NAMALWA (cell line): Measurements from ENCODE around the gene COLEC11.

ENCODE experiments used
- DNase-seq: peaks from one replicate; pipeline ENCODE4 v3.0.0-alpha.2; 2015; ENCODE audit warnings: low spot score

COLEC11 gene

DNA sequence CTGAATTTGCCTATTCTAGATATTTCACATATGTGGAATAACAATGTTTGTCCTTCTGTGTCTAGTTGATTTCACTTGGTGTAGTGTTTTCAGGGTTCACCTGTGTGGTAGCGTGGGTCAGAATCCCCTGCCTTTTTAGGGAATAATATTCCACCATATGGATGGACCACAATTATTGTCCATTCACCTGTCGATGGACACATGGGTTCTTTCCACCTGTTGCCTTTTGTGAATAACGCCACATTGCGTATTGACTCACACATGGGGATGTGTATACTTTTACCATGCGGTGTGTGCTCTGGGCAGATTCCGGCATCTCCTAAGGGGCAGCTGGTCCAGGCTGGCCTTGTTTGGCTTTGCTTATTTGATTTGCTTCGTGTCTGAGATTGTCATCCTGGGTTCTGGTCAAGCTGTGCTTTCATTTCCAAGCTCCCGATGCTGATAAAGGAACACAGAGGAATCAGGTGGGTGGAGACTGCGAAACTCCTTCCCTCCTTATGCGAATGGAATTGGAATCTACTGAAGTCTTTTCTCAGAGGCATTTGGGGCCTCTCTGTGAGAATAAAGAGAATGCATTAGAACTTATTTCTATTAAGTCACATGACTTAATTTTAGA is 44.2 kb downstream of the COLEC11 start:
- DNase-seq = no peak

DNA sequence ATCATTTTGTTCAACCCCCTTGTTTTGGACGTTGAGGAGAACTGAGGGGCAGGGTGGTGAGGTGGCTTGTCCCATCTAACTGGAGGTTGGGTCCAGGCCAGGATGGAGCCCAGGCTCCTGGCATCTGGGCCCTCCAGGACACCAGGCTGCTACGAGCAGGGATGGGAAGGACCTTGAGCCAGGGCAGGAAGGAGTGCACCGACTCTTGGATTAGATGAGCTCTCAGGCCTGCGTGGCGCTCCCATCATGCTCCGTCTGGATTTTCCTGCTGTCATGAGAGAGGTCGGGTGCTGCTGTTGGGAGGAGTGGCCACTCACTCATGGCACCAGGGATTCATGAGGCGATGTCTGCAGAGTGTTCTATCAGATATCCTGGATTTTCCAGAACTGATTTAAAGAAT is 44.7 kb downstream of the COLEC11 start:
- DNase-seq = no peak

DNA sequence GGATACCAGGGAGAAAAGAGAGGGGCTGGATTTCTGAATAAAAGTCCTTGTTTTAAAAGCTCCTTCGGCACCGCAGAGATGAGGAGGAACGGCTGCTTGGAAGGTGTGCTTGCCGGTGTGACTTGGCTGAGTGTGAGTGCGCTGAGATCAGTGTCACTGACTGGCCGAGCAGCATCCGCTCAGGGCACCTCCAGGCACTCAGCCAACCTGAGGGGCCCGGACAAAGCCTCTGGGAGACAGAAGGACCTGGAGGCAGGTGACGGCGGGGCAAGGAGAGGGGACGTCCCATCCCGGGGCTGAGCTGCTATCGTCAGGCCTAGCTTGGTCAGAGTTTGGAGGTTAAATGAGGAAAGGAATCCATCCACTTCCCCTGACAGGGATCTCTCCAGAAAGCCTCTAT is 46.3 kb downstream of the COLEC11 start:
- no peak for DNase-seq

DNA sequence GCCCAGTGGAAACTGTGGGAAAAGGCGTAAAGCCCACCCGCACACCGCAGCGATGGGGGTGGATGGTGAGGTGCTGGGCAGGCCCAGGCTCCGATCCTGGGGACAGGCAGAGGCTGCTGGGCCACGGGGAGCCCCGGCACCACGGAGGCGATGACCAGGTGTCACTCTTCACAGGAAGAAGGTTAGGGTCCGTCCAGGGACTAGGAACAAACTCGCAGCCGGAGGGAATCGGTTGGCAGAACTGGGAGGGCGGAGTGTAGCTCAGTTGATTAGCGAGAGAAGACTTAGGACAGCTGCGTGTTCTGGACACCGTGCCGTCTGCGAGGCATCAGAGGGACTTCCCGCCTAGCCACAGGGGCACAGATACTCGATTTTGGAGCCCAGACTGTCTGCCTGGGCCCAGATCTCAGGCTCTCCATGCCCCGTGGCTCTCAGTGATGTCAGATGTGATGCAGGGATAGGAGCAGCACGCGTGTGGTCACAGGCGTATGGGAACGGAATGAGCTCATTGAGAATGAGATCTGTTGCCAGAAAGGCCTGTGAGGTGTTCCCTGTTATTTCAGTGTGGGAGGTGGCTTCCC is 47.0 kb downstream of the COLEC11 start:
- DNase-seq = no peak

DNA sequence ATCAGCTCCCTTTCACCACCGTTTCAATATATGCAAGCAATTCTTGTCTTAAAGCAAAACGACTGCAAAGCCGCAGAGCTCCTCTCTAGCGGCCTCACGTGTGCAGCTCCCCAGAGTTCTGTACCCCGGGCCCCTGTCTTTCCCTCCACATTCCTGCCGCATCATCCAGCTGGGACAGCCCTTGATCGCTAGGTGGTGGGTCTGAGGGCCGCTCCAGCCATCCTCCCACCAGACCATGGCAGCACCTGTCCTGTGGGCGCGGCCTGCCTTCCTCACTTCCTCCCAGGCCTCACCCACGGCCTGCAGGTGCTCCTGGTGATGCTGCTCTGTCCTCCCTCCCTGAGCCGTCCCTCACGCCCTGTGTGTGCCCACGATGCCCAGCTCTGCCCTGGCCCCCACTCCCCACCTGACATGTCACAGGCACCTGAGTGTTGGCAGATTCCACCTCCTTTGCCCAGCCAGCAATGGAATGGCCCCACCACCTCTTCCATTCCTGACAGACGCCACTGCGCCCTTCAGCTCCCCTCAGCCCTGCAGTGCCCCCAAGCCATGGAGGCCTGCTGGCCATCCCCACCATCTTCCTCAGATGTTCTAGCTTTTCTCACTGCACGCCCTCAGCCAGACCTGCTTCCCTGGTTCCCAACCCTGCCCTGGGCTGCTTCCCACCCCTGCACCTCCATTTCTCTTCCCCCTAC is 47.8 kb downstream of the COLEC11 start:
- DNase-seq = no peak

DNA sequence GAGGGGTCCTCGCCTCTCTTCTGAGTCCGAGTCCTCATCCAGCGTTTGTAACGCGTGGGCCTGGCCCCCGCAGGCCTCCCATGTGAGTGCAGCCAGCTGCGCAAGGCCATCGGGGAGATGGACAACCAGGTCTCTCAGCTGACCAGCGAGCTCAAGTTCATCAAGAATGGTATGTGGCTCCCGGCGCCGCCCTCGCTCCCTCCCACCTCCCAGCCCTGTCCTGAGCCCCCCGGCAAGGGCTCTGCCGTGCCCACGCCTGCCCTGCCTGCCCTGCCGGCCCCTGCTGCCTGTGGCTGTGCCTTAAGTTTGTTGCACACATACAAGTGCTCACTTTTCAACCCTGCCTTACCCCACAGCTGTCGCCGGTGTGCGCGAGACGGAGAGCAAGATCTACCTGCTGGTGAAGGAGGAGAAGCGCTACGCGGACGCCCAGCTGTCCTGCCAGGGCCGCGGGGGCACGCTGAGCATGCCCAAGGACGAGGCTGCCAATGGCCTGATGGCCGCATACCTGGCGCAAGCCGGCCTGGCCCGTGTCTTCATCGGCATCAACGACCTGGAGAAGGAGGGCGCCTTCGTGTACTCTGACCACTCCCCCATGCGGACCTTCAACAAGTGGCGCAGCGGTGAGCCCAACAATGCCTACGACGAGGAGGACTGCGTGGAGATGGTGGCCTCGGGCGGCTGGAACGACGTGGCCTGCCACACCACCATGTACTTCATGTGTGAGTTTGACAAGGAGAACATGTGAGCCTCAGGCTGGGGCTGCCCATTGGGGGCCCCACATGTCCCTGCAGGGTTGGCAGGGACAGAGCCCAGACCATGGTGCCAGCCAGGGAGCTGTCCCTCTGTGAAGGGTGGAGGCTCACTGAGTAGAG is 48.7 kb downstream of the COLEC11 start:
- DNase-seq = no peak

DNA sequence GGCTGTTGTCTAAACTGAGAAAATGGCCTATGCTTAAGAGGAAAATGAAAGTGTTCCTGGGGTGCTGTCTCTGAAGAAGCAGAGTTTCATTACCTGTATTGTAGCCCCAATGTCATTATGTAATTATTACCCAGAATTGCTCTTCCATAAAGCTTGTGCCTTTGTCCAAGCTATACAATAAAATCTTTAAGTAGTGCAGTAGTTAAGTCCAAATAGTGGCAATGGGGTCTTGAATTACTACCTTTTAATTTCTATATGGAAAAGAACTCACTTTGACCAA is 49.3 kb downstream of the COLEC11 start:
- no peak for DNase-seq

DNA sequence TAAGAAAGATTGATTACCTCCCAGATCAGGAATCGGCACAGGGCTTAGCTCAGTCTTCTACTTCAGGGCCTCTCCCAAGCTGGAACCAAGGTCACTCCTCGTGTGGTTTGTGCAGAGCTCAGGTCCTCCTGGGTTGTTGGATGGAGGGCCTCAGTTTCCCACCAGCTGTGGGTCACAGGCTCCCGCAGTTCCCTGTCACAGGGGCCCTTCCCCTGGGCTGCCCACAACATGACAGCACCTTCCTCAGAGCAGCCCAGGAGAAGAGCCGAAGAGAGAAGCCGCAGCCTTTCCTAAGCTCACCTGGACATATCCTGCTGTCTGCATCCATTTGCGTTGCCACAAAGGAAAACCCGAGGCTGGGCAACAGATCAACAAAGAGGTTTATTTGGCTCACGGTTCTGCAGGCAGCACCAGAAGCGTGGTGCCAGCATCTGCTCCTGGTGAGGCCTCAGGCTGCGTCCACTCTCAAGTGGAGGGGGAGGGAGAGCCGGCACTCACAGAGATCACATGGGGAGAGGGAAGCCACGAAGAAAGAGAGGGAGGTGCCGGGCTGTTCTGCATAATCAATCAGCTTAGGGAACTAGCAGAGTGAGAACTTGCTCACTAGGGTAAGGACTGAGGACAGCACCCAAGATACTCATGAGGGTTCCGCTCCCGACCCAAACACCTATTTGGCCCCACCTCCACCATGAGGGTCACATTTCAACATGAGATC is 50.1 kb downstream of the COLEC11 start:
- no peak for DNase-seq

DNA sequence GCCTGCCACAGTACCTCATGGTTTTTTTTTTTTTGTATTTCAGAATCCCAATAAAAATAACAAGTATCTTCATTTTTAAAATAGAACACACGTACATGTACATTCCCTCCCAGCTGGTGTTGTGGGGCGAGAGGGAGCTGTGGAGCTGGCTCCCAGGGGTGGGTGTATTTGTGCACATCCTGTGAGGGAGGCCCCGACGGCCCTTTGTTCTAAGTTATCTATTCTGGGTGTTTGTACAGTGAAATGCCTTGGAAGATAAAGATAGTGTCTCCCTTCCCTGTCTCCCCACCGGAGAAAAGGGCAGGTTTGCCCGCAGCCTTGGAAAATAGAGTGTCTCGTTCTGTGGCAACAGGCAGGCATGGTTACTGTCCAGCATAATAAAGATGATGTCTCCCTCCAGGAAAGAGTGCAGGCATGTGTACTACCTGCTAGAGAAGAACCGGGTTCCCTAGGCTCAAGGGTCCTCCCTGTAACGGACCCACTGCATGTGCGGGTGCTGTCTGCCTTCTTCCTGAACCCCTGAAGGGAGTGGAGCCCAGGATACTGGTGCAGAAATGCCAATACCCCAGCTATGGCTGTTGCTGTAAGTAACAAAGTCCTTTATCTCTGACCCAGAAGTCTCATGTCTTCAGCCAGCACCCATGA is 51.0 kb downstream of the COLEC11 start:
- no peak for DNase-seq

DNA sequence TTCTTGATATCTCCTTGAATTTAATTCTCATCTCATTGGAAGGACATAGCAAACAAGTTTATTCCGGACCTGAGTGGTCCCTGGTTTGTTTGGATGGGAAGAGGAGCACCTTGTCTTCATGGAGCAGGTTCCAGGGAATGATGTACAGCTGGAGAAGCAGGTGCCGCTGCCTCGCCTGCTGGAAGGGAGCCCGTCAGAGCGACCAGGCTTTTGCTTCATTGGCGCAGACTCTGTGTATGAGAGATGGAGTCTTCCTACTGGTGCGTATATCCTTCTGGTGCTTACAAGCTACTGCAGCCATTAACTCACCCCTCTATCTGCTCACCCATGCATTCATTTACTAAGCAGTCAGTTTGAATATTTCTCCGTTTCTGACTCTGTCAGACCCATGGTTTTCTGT is 51.5 kb downstream of the COLEC11 start:
- no peak for DNase-seq

DNA sequence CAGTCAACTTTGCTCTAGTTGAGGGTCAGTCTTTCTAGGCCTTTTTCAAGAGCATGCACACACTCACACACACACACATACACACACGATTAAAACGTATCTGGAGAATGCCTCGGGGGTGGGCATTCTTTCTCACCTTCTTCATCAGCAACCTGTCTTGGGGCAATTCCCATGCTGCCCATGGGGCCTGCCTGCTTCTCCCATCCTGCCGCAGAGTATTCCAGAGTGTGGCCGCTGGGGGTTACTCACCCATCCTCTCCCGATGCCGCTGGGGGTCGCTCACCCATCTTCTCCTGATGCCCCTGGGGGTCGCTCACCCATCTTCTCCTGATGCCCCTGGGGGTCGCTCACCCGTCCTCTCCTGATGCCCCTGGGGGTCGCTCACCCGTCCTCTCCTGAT is 52.3 kb downstream of the COLEC11 start:
- no peak for DNase-seq

DNA sequence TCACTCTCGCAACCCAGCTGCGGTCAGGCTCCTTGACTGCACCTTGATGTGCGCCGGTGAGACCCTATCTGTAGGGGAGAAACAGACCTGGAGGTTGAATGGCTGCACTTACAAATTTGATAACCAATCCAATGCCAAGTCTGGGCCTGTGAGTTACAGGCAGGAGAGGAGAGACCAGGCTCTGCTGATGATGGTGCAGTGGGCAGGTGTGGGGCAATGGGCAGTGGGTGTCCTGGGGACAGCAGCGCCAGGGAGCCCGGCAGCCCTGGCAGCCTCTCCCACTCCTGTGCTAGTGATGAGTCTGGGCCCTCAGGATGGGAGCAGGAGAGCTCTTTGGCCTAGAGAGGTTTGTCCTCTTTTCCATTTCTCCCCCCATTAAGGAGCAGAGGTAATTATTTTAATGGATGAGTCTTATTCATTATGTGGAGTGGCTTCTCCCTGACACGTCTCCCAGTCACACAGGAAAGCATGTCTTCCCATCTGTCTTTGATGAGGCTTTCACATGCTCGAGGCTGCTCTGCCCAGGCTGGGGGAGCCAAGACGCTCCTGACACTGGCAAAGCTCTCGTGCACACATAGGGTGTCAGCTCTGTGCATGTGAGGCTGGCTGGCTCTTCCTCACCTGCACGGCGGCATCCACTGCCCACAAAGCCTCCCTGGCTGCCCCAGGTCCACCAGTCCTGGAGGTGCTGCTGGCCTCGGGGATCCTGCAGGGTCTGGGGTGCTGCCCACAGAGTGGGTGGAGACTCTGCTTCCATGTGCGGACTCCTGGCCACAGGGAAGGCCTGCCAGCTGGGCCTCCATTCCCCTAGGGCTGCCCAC is 53.1 kb downstream of the COLEC11 start:
- DNase-seq = no peak

DNA sequence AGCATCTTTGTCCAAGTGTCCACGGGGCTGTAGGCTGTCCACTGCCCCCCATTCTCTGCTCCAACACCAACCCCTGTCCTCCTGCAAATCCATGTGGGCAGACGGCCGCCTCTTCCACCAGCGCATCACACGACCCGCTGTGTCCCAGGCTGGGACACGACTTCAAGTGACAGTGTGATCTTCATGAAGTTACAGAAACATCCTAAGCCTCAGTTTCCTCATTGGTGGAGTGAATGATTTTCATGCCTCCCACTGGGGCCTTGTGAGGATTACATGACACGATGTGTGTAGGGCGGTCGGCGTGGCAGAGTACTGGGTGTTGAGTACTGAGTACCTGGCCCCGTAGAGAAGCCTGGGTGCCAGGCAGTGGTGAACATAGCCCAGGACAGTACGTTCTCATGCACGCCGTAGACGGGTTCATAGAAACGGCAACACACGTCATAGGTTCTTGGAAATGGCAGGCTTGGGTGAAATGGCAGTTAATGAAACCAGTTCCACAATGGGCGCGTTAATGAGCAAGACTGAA is 53.8 kb downstream of the COLEC11 start:
- no peak for DNase-seq

DNA sequence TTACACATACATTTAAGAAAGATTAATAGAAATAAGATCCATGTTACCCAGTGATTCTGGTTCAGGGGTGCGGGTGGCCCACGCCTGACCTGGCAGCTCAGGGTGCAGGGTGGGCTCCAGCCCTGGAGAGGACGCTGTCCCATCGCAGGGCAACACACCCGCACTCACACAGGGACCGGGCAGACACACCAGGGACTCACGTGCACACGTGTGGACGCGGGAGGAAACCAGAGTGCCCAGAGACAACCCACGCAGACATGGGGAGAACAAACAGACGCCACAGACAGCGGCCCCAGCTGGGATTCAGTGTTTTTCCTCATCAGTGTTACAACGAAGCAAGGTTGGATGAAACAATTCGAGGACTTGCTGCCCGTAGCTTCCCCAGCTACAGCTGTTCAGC is 54.7 kb downstream of the COLEC11 start:
- no peak for DNase-seq

DNA sequence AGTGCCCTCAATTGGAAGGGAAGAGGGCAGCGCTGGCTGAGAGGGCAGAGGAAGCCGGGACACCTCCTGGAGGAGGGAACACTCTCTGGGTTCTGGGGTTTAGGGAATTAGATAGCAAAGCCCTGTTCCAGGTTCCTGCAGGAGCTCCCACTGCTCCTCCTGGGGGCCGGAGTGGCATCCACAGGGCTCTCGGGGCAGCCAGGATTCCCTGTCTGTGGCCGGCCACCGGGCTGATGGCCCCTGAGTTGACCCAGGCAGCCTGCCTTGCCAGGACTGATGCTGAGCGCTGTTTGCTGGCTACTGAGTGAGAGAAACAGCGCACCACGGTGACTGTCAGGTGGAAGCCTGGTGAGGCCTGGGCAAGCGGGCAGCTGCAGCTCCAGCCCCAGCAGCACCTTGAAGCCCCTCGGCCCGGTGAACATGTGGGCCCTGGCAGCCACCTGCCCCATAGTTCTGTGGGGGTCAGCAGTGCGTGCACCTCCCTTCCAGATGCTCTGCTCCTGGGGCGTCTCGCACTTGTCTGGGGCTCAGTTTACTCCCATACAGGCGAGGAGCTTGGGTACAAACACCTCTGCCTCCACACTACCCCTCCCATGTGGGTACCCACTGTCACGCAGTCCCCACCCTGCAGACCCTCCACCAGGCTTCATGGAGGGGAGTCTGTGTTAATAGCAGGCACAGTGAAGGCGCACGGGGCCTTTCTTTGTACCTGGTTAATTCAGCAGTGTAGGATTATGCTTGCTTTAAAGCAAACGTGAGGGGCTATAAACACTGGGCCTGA is 55.4 kb downstream of the COLEC11 start:
- DNase-seq = no peak

DNA sequence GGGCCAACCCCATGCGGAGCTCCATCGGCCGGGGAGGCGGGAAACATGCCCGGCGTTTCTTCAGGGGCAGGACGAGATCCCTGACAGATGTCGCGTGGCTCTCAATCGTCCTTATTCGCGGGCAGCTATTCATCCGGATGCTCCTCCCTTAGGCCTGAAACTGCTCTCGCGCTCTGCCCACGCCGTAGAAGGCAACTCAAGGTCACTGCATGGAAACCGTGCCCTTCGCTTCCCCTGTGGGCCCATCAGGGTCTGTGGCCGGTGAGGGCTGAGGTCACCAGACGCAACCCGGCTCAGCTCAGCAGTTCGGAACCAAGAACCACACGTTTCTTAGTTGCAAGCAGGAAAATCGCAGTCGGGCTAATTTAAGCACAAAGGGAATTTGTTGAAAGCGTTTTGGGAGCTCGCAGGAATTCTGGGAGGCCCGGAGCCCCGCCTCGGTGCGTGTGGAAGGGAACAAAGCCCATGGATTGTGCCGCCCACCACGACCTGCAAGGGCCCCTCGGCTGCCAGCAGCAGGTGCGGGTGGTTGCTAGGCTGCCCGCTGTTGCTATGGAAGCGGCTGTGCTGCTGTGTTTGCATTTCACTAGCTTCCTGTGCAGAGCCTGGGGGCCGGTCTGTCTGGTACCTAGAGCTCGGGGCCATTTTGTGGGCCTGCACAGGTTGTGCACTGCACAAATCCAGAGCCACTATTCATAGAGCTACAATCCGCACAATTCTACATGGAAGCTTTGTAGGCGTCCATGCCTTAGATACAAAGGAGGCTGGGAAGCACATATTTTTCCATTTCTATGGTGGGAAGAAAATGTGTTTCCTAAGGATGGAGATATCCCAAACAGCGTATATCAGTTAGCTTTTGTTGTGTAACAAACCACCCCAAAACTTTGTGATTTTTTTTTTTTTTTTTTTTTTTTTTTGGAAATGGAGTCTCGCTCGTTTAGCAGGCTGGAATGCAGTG is 57.1 kb downstream of the COLEC11 start:
- peak; percentile 85 for DNase-seq

DNA sequence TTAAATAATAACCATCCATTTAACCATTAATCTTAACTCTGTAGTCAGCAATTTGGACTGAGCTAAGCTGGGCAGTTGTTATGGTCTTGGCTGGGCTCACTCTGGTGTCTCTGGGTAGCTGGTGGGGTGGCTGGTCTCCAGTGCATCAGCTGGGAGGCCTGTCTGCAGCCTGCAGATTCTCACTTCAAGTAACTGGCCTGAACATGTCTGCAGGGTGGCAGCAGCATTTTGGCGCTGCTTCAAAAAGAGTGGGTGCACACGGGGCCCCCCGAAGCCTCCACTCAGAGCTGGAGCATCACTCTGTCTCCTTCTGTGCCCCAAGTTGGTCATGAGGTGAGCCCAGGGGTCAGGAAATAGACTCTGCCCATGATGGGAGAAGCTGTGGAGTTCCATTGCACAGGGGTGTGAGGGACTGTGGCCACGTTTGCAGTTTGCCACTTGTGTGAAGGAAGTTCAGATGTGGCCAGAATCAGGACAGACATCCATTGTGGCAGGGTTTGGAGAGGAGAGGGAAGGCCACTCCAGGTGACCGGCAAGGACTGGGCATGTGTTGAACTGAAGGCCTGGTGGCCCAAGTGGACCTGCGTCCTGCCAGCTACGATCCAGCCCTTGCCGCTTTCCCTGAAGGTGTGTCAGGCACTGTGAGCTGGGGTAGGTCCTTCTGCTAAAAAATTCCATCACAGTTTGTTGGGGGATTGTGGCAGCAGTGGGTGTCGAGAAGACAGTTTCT is 58.1 kb downstream of the COLEC11 start:
- DNase-seq = no peak

DNA sequence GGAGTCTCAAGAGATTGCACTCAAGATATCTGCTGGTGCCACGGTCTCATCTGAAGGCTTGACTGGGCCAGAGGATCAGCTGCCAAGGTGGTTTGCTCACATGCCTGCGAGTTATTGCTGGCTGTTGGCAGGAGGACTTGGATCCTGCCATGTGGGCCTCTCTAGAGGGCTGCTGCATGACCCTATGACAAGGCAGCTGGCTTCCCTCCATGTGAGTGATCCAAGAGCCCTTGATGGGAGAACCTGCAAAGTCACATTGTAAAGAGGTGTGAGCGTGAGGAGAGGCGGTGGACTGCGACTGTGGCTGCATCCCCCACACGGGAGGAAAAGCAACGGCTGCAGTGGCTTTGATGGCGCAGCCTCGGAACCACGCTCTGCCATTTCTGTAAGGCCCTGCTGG is 59.1 kb downstream of the COLEC11 start:
- no peak for DNase-seq
